ENCODE results near the gene LCN1. TPM values are rescaled to one million over a fixed set of nuclear protein-coding genes. Genes with fewer than 3 reads are reported as not detected.

Gene LCN1
- total and polyA plus RNA-seq, 2 of the 8 experiments (the other 6 are each of a cell fraction or from before 2014, with no cell fraction given) = not detected

- TF ChIP-seq CHD7 (IDR thresholded peaks at IDR 0.05; ENCODE audit: insufficient replicate concordance, low read length) (no peak), E2F6 (IDR thresholded peaks at IDR 0.05) (no peak), SIX5 (IDR thresholded peaks at IDR 0.05; ENCODE audit: low read depth, low read length) (no peak), YY1 (IDR thresholded peaks at IDR 0.05; ENCODE audit: low read depth, low read length) (no peak), MAFK (IDR thresholded peaks at IDR 0.05; ENCODE audit: low read depth, low read length) (no peak), CHD2 (IDR thresholded peaks at IDR 0.05; ENCODE audit: low read length) (no peak), KDM5A (IDR thresholded peaks at IDR 0.05; ENCODE audit: low read length) (no peak), CBX8 (IDR thresholded peaks at IDR 0.05; ENCODE audit: borderline replicate concordance, low read depth, low read length) (no peak), TEAD4 (IDR thresholded peaks at IDR 0.05; ENCODE audit: low read depth, low read length) (no peak), BACH1 (IDR thresholded peaks at IDR 0.05; ENCODE audit: low read length) (no peak), HDAC6 (IDR thresholded peaks at IDR 0.05; ENCODE audit: low read depth, low read length) (no peak), POLR2AphosphoS5 (IDR thresholded peaks at IDR 0.05; ENCODE audit: low read depth, low read length) (no peak), SAP30 (IDR thresholded peaks at IDR 0.05; ENCODE audit: insufficient read depth, insufficient replicate concordance, low read length) (no peak)
Measured at GRCh38 chr9:135512904-135513303, 8.3 kb upstream of the LCN1 start (continued).

All from H1 (cell line).